Esophagus squamous epithelium (tissue), 4 donors: ENCODE data around the gene RALA.

Experiments used
- CTCF ChIP-seq, 6 experiments: fragments of 450-650 bp in 4 of 6; fragments of 200-600 bp in 2 of 6; sonication (generic) in 2 of 6; IDR thresholded peaks; one replicate each; pipeline ENCODE4 v1.5.1; 2016 to 2019; ENCODE audit warnings: antibody characterized with exemption in 6 of 6, mild to moderate bottlenecking in 4 of 6, moderate library complexity in 4 of 6
- POLR2A ChIP-seq, 4 donors: fragments of 450-650 bp; IDR thresholded peaks; one replicate each; pipeline ENCODE4 v1.6.1; 2017; ENCODE audit warnings: antibody characterized with exemption in 4 of 4, mild to moderate bottlenecking in 4 of 4, moderate library complexity in 3 of 4

DNA sequence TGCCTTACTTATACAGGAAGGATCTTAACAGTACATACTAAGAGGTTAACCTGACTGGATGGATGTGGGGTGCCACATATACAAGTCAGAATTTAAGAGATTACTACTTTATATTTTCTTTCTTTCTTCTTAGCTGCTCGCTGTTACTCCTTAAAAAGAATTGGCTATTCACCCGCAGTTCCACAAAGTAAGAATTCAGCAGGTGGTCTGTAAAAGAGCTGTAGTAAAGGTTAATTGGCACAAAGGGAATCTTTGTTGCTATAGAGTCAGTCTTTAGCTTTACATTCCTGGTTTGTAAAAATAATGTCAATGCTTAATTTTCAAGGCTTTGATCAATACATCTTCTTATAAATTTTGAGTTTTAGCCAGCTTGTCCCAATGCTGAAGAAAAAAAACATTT is 43.2 kb downstream of the RALA start:
- TF ChIP-seq CTCF (IDR thresholded peaks at IDR 0.05) (no peak), POLR2A (IDR thresholded peaks at IDR 0.05) (no peak)
